Activated CD4-positive, alpha-beta T cell treated with anti-CD3 and anti-CD28 coated beads, Interleukin-2, amount 50 U/mL, for 24 hours (primary cell): ENCODE measurements around the gene USB1.

Experiments
- DNase-seq, 2 donors: peaks; one replicate each; pipeline ENCODE4 v3.0.0-alpha.2; 2020; ENCODE audit warnings: low read depth in 1 of 2, low spot score in 1 of 2

Gene USB1

GRCh38 chr16:58031016-58031800 lies 30.0 kb downstream of the USB1 start:
- DNase-seq: no peak

- DNase-seq: no peak
Observed at GRCh38 chr16:58032710-58033293, 31.6 kb downstream of the USB1 start.

GRCh38 chr16:58034128-58034685 lies 33.0 kb downstream of the USB1 start:
- DNase-seq: no peak

GRCh38 chr16:58034774-58035173 lies 33.6 kb downstream of the USB1 start:
- DNase-seq: no peak

GRCh38 chr16:58035356-58036170 lies 34.4 kb downstream of the USB1 start:
- no peak for DNase-seq

- DNase-seq: no peak
Observed at GRCh38 chr16:58036943-58037342, 35.7 kb downstream of the USB1 start.

- no peak for DNase-seq
Observed at GRCh38 chr16:58037365-58038057, 36.3 kb downstream of the USB1 start.

- no peak for DNase-seq
Observed at GRCh38 chr16:58038219-58038641, 37.0 kb downstream of the USB1 start.

- DNase-seq: no peak
Observed at GRCh38 chr16:58039829-58040495, 38.8 kb downstream of the USB1 start.

GRCh38 chr16:58040496-58040846 lies 39.3 kb downstream of the USB1 start:
- no peak for DNase-seq

- no peak for DNase-seq
Observed at GRCh38 chr16:58040945-58041627, 39.9 kb downstream of the USB1 start.

- no peak for DNase-seq
Observed at GRCh38 chr16:58041628-58041955, 40.4 kb downstream of the USB1 start.

- no peak for DNase-seq
Observed at GRCh38 chr16:58042001-58042885, 41.0 kb downstream of the USB1 start.

GRCh38 chr16:58042886-58043515 lies 41.8 kb downstream of the USB1 start:
- no peak for DNase-seq

GRCh38 chr16:58043571-58044155 lies 42.5 kb downstream of the USB1 start:
- no peak for DNase-seq

GRCh38 chr16:58044266-58045019 lies 43.2 kb downstream of the USB1 start:
- DNase-seq: no peak

- no peak for DNase-seq
Observed at GRCh38 chr16:58045096-58045495, 43.9 kb downstream of the USB1 start.
